Pancreas (tissue), 10 donors: ENCODE data around the gene CACNA2D2. TPM values are rescaled to one million over a fixed set of nuclear protein-coding genes. Genes with fewer than 3 reads are reported as not detected.

ENCODE experiments used
- ATAC-seq, 4 donors: fragments of 200-7000 bp; cut with Tn5 transposase; one replicate each; pipeline versions ENCODE4 v1.8.0 to v1.9.1; 2020; ENCODE audit warnings: mild to moderate bottlenecking in 4 of 4, moderate library complexity in 4 of 4
- DNase-seq, 6 donors: peaks; one replicate each; pipeline ENCODE4 v3.0.0-alpha.2; 2020
- FAIRE-seq: peaks from 2 replicates; lab custom pipeline; 2012; peaks lifted over from hg19 to GRCh38; lab: Jason Lieb, UNC
- H3K27ac ChIP-seq, 4 donors: fragments of 200-600 bp; sonication (generic); 1 replicate in 3 of 4; 2 replicates in 1 of 4; pipeline versions ENCODE4 v1.5.0 to v1.8.0; 2020
- H3K27me3 ChIP-seq, 4 donors: fragments of 200-600 bp; one replicate each; pipeline ENCODE4 v1.8.0; 2021
- H3K36me3 ChIP-seq, 3 donors: fragments of 200-600 bp; sonication (generic) in 1 of 3; one replicate each; pipeline versions ENCODE4 v1.5.0 to v1.8.0; 2020 to 2021
- H3K4me1 ChIP-seq, 3 donors: fragments of 200-600 bp; one replicate each; pipeline ENCODE4 v1.8.0; 2021
- H3K4me3 ChIP-seq, 4 donors: fragments of 200-600 bp; sonication (generic) in 2 of 4; one replicate each; pipeline versions ENCODE4 v1.5.0 to v1.8.0; 2020 to 2021
- H3K9me3 ChIP-seq, 4 donors: fragments of 200-600 bp; one replicate each; pipeline ENCODE4 v1.8.0; 2021
- CTCF ChIP-seq, 4 donors: fragments of 200-600 bp; sonication (generic) in 3 of 4; IDR thresholded peaks; one replicate each; pipeline versions ENCODE4 v1.5.0 to v1.8.0; 2021; ENCODE audit warnings: antibody characterized with exemption in 4 of 4
- WGBS, 2 donors: extraction: QIAGEN DNeasy Blood & Tissue Kit; methylation state at CpG; one replicate each; pipeline ENCODE4 v1.1.7; 2013; 5-methylcytosine and 5-hydroxymethylcytosine counted together
- intact Hi-C, 3 donors: fragments of 100-400 bp; cut with DNase I; formaldehyde crosslinking; loops; one replicate each; pipeline versions ENCODE4 v1.11.1 to v1.14.2; 2022
- polyA plus RNA-seq, 2 donors: library from polyadenylated mRNA; stranded (reverse); fragments of 200-250 nt; gene quantifications; one replicate each; pipeline ENCODE4 v1.2.3, GENCODE V29; 2013
- total RNA-seq, 6 donors: library from RNA; stranded (reverse); fragmentation: NEBNext Ultra II Directional in 4 of 6; extraction: Animal tissue kit (Norgen Biotek cat#: 25700) in 4 of 6; gene quantifications; one replicate each; pipeline versions ENCODE4 v1.2.1 to v1.2.4, GENCODE V29; 2021 to 2023
- donor health status: healthy with polysubstance abuse.
- donor health status: DM: no; HTN: no; CAD: no; lungs with moderate emphysema.
- donor health status: DM: no; HTN: no; CAD: no.
- donor health status: control.
- donor health status: control.
- donor health status: Bipolar disorder and iron deficiency.
- donor health status: DM: yes; HTN: yes; CAD: no.
- donor health status: DM: no; HTN: no; CAD: no.
- donor health status: DM: no; HTN: no; CAD: no.
- donor health status: DM: yes; HTN: yes; CAD: no.

The CACNA2D2 gene
- total and polyA plus RNA-seq, 8 donors: 1.1 to 19.5 (median 3.3) TPM

DNA sequence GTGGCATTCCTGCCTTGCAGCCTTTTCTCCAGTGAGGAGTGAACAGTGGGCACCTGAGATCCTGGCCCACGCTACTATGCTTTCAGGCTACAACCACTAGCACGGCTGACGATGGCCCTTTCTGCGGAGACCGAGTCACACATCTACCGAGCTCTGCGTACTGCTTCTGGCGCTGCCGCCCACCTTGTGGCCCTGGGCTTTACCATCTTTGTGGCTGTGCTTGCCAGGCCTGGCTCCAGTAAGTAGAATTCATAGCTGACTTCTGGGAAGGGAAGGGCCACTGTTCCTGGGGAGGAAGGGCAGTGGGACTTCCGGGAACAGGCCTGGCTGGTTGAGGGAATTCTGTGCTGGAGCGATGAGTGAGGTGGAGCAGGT lies 152.1 kb downstream of the CACNA2D2 start:
- H3K4me1 ChIP-seq: peaks cover 8 to 44% (median 20%) of the 10 kb centered on the region in 3 donors
- 21 to 25% methylated on average over 11 of the region's 11 CpGs for WGBS, 2 donors
- no peaks in the 10 kb centered on the region for H3K9me3 ChIP-seq
- intact Hi-C loops: no loop called here
- no peak for TF ChIP-seq CTCF (IDR thresholded peaks at IDR 0.05)
- H3K4me3 ChIP-seq: peak overlapping the region; percentile 45 to 69 (median 56)
- FAIRE-seq: no peak
- peaks cover 3 to 33% (median 8%) of the 10 kb centered on the region in 3 donors for H3K36me3 ChIP-seq
- ATAC-seq: peak in 3 of 4 donors; percentile 0 to 1 (median 1)
- DNase-seq: peak in 1 of 6 donors; percentile 72
- H3K27ac ChIP-seq: peak overlapping the region; percentile 82 to 94 (median 92)
- H3K27me3 ChIP-seq: no peaks in the 10 kb centered on the region

GRCh38 chr3:50350527-50351322 lies 152.7 kb downstream of the CACNA2D2 start, which contains the start of the genes CYB561D2 and NPRL2:
Gene CYB561D2 (plus strand): TSS chr3:50350862. CDS start chr3:50351434, 572 bp downstream.
Gene NPRL2 (minus strand): TSS chr3:50350775. CDS start chr3:50350652, 123 bp downstream.
- Histone ChIP-seq H3K9me3 (no peaks in the 10 kb centered on the region), H3K4me3 (peak within 1 kb of the TSS; percentile 45 to 69 (median 56)), H3K27me3 (no peaks in the 10 kb centered on the region), H3K27ac (peak within 1 kb of the TSS; percentile 82 to 94 (median 92)), H3K4me1 (peaks cover 2 to 38% (median 14%) of the 10 kb centered on the region in 3 donors), H3K36me3 (peaks cover 3 to 33% (median 8%) of the 10 kb centered on the region in 3 donors)
- intact Hi-C loops: no loop called here
- no peak for FAIRE-seq
- peak; percentile 98 to 99 (median 98) for DNase-seq
- ATAC-seq: peak; percentile 91 to 95 (median 92)
- WGBS, 2 donors: 0% methylated on average over 64 of the region's 64 CpGs
- no peak for TF ChIP-seq CTCF (IDR thresholded peaks at IDR 0.05)

GRCh38 chr3:50350213-50350526 lies 153.3 kb downstream of the CACNA2D2 start:
- no peak for ATAC-seq
- no peak for FAIRE-seq
- DNase-seq: no peak
- H3K4me1 ChIP-seq: peaks cover 0 to 32% (median 11%) of the 10 kb centered on the region in 3 donors
- no peak for TF ChIP-seq CTCF (IDR thresholded peaks at IDR 0.05)
- 4% methylated on average over 7 of the region's 7 CpGs for WGBS, 2 donors
- peak overlapping the region; percentile 45 to 69 (median 56) for H3K4me3 ChIP-seq
- H3K27ac ChIP-seq: peak overlapping the region; percentile 82 to 94 (median 92)
- peaks cover 3 to 30% (median 7%) of the 10 kb centered on the region in 3 donors for H3K36me3 ChIP-seq
- H3K27me3 ChIP-seq: no peaks in the 10 kb centered on the region
- H3K9me3 ChIP-seq: no peaks in the 10 kb centered on the region
- intact Hi-C loops: no loop called here

DNA sequence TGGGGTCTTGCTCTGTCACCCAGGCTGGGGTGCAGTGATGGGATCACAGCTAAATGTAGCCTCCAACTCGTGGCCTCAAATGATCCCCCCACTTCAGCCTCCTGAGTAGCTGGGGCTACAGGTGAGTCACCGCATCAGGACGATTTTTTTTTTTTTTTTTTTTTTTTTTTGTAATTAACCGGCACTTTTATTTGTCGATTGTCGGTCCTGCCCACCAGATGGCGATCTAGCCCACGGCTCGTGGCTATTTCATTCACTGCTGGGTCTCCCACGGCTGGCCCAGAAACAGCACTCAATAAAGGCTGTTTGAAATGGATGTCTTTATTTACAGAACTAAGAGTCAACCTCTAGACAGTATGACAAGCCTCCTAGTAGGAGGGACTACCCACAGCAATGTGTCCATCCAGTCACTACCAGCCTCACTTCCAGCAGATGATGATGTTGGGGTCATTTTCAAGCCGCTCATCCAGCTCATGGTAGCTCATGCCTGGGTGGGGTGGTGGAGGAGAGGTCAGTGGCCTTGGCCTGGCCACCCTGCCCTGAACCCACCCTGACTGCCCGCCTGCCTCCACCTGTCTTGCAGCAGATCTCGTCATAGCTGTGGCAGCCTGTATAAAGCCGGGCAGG lies 156.1 kb downstream of the CACNA2D2 start:
- TF ChIP-seq CTCF (IDR thresholded peaks at IDR 0.05): peak; percentile 25 to 49 (median 36)
- H3K9me3 ChIP-seq: no peaks in the 10 kb centered on the region
- no peak overlapping the region for H3K27ac ChIP-seq
- peaks cover 0 to 9% (median 0%) of the 10 kb centered on the region in 3 donors for H3K36me3 ChIP-seq
- FAIRE-seq (peak; percentile 37), ATAC-seq (peak in 3 of 4 donors; percentile 7 to 15 (median 12)), DNase-seq (peak in 4 of 6 donors; percentile 70 to 84 (median 80))
- no peak overlapping the region for H3K4me3 ChIP-seq
- H3K4me1 ChIP-seq: peaks cover 0 to 22% (median 7%) of the 10 kb centered on the region in 3 donors
- no peaks in the 10 kb centered on the region for H3K27me3 ChIP-seq
- intact Hi-C loops: loop anchor here in 2 of 3 donors (5.0 to 10.0 kb wide), 2 partner anchors 195 to 208 kb away; no protein-coding TSS in a partner anchor
- WGBS, 2 donors: 26 to 30% methylated on average over 12 to 14 of the region's 14 CpGs
